A172 (cell line): ENCODE results near the gene CCDC141. TPM values are rescaled to one million over a fixed set of nuclear protein-coding genes. Genes with fewer than 3 reads are reported as not detected.

ENCODE experiments used
- total RNA-seq: library from RNA; depleted of rRNA; stranded (reverse); fragments of >200 nt; shearing (Covaris generic); gene quantifications from 2 replicates; pipeline ENCODE4 v1.2.3, GENCODE V29; 2014; rRNA removed

The CCDC141 gene
- total RNA-seq, 1 experiment from 2014 or later, result 0.31 TPM

Other genes starting within 250 kb of the CCDC141 start
- gene TTN, start 242.7 kb downstream of the CCDC141 start, total RNA-seq, result 0.02 TPM in 1 of 2 replicates, not detected in the other
- gene SESTD1, start 214.7 kb upstream of the CCDC141 start, total RNA-seq, result 8.0 and 23.9 TPM in 2 replicates